CD4-positive, alpha-beta memory T cell (primary cell): ENCODE data around the gene MMP27. TPM values are rescaled to one million over a fixed set of nuclear protein-coding genes. Genes with fewer than 3 reads are reported as not detected.
A peak's percentile ranks its signal among the peaks of the same experiment; 100 is the strongest.

ENCODE experiments used
- CTCF ChIA-PET: fragments of 350-600 bp; sonication (Branson Sonifier 250); formaldehyde crosslinking; loops from one replicate; lab custom pipeline; 2021; ENCODE audit warnings: inconsistent platforms; ENCODE audit not compliant: partially characterized antibody; lab: Charles Lee
- POLR2A ChIA-PET: fragments of 350-600 bp; sonication (Branson Sonifier 250); formaldehyde crosslinking; loops from one replicate; lab custom pipeline; 2021; ENCODE audit not compliant: partially characterized antibody; lab: Charles Lee
- DNase-seq, 5 donors: peaks; one replicate each; pipeline versions ENCODE4 v3.0.0 to v3.0.0-alpha.2; 2020 to 2022; ENCODE audit warnings: mixed read lengths in 1 of 5
- H3K27ac ChIP-seq: one replicate; pipeline ENCODE4 v1.7.0; 2013; ENCODE audit warnings: low read depth, low read length
- H3K27me3 ChIP-seq: 2 replicates; pipeline ENCODE4 v1.7.0; 2013; ENCODE audit warnings: mild to moderate bottlenecking, low read length, moderate library complexity; ENCODE audit not compliant: insufficient read depth
- H3K36me3 ChIP-seq: 2 replicates; pipeline ENCODE4 v1.7.0; 2013; ENCODE audit warnings: mild to moderate bottlenecking, low read length, moderate library complexity; ENCODE audit not compliant: insufficient read depth
- H3K4me1 ChIP-seq: 2 replicates; pipeline ENCODE4 v1.7.0; 2013; ENCODE audit warnings: mild to moderate bottlenecking, low read length, moderate library complexity; ENCODE audit not compliant: insufficient read depth
- H3K4me3 ChIP-seq, 2 donors: one replicate each; pipeline ENCODE4 v1.7.0; 2013; ENCODE audit warnings: low read length in 2 of 2, mild to moderate bottlenecking in 1 of 2
- H3K9me3 ChIP-seq, 2 donors: one replicate each; pipeline ENCODE4 v1.7.0; 2013; ENCODE audit warnings: low read length in 2 of 2, control low read depth in 1 of 2; ENCODE audit not compliant: control insufficient read depth in 1 of 2
- H3K27ac Mint-ChIP-seq, 7 donors: one replicate each; pipeline ENCODE4 v1.8.0; 2020 to 2021; ENCODE audit warnings: mixed read lengths in 7 of 7, mild to moderate bottlenecking in 6 of 7, inconsistent platforms in 3 of 7, moderate library complexity in 3 of 7
- H3K27me3 Mint-ChIP-seq, 2 donors: one replicate each; pipeline ENCODE4 v1.8.0; 2020 to 2021; ENCODE audit warnings: mixed read lengths in 2 of 2
- H3K36me3 Mint-ChIP-seq, 2 donors: one replicate each; pipeline ENCODE4 v1.8.0; 2020 to 2021; ENCODE audit warnings: mixed read lengths in 2 of 2, inconsistent platforms in 1 of 2, mild to moderate bottlenecking in 1 of 2
- H3K4me1 Mint-ChIP-seq, 4 donors: one replicate each; pipeline ENCODE4 v1.8.0; 2020 to 2021; ENCODE audit warnings: mixed read lengths in 4 of 4, mild to moderate bottlenecking in 1 of 4
- H3K4me3 Mint-ChIP-seq, 8 donors: one replicate each; pipeline ENCODE4 v1.8.0; 2020 to 2021; ENCODE audit warnings: mixed read lengths in 8 of 8, mild to moderate bottlenecking in 7 of 8, moderate library complexity in 6 of 8, inconsistent platforms in 3 of 8
- H3K9me3 Mint-ChIP-seq, 8 donors: one replicate each; pipeline ENCODE4 v1.8.0; 2020 to 2021; ENCODE audit warnings: mixed read lengths in 8 of 8, mild to moderate bottlenecking in 5 of 8, inconsistent platforms in 3 of 8, moderate library complexity in 1 of 8
- intact Hi-C: fragments of 100-400 bp; cut with micrococcal nuclease; formaldehyde crosslinking; loops from one replicate; pipeline ENCODE4 v1.15.1; 2023
- polyA plus RNA-seq, 2 donors: library from polyadenylated mRNA; unstranded; fragments of 300-500 nt; fragmentation: Illumina TruSeq; gene quantifications; one replicate each; pipeline ENCODE4 v1.2.3, GENCODE V29; 2021
- total RNA-seq, 2 experiments: library from RNA; stranded (reverse); gene quantifications; one replicate each; pipeline ENCODE4 v1.2.3, GENCODE V29; 2021

MMP27 gene
- total and polyA plus RNA-seq, 4 experiments from 2014 or later, result not detected

DNA sequence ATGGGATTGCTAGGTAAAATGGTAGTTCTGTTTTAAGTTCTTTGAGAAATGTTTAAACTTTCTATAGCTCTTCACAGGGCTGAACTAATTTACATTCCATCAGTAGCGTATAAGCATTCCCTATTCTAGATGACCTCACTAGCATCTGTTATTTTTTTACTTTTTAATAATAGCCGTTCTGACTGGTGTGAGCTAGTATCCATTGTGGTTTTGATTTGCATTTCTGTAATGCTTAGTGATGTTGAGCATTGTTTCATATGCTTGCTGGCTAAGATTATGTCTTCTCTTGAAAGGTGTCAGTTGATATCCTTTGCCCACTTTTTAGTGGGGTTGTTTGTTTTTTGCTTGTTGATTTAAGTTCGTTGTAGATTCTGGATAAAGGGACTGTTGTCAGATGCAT, 35.9 kb downstream of the MMP27 start:
- Histone ChIP-seq H3K9me3 (no peaks in the 10 kb centered on the region), H3K4me1 (no peaks in the 10 kb centered on the region), H3K4me3 (no peak overlapping the region), H3K27ac (no peak overlapping the region), H3K36me3 (no peaks in the 10 kb centered on the region), H3K27me3 (no peaks in the 10 kb centered on the region)
- DNase-seq, result no peak
- ChIA-PET POLR2A (no interaction called here), CTCF (interaction anchor here (1.1 to 5.9 kb wide), 4 partner anchors 16 to 381 kb away, joined by 3 to 55 read pairs (median 4); no protein-coding TSS in a partner anchor)
- intact Hi-C loops, result no loop called here
- Mint-ChIP-seq H3K4me1 (no peaks in the 10 kb centered on the region), H3K27me3 (peaks cover 3 to 9% of the 10 kb centered on the region in 2 donors), H3K9me3 (no peaks in the 10 kb centered on the region), H3K36me3 (no peaks in the 10 kb centered on the region), H3K27ac (no peak overlapping the region), H3K4me3 (no peak overlapping the region)

GRCh38 chr11:102666331-102666957, 39.1 kb downstream of the MMP27 start:
- DNase-seq, result peak in 4 of 5 donors; percentile 30 to 37 (median 33)
- Mint-ChIP-seq H3K36me3 (no peaks in the 10 kb centered on the region), H3K27ac (no peak overlapping the region), H3K4me1 (no peaks in the 10 kb centered on the region), H3K4me3 (no peak overlapping the region), H3K9me3 (no peaks in the 10 kb centered on the region), H3K27me3 (peaks cover 1 to 12% of the 10 kb centered on the region in 2 donors)
- H3K27ac ChIP-seq, result no peak overlapping the region
- intact Hi-C loops, result loop anchor here (1.0 kb wide), 6 partner anchors 171 to 806 kb away; no protein-coding TSS in a partner anchor
- H3K9me3 ChIP-seq, result no peaks in the 10 kb centered on the region
- ChIA-PET CTCF (interaction anchor here (0.6 to 5.9 kb wide), 39 partner anchors 9 to 806 kb away, joined by 3 to 55 read pairs (median 5); no protein-coding TSS in a partner anchor), POLR2A (interaction anchor here (1.0 kb wide), 1 partner anchor 378 kb away, joined by 3 read pairs; no protein-coding TSS in a partner anchor)
- H3K27me3 ChIP-seq, result no peaks in the 10 kb centered on the region
- no peaks in the 10 kb centered on the region for H3K36me3 ChIP-seq
- H3K4me3 ChIP-seq, result no peak overlapping the region
- no peaks in the 10 kb centered on the region for H3K4me1 ChIP-seq

GRCh38 chr11:102664001-102664752, 41.4 kb downstream of the MMP27 start:
- Histone ChIP-seq H3K9me3 (no peaks in the 10 kb centered on the region), H3K4me3 (no peak overlapping the region), H3K4me1 (no peaks in the 10 kb centered on the region), H3K27me3 (no peaks in the 10 kb centered on the region), H3K36me3 (no peaks in the 10 kb centered on the region), H3K27ac (no peak overlapping the region)
- intact Hi-C loops, result no loop called here
- Mint-ChIP-seq H3K9me3 (no peaks in the 10 kb centered on the region), H3K4me1 (no peaks in the 10 kb centered on the region), H3K27me3 (peaks cover 6 to 14% of the 10 kb centered on the region in 2 donors), H3K27ac (no peak overlapping the region), H3K36me3 (no peaks in the 10 kb centered on the region), H3K4me3 (no peak overlapping the region)
- no peak for DNase-seq
- ChIA-PET CTCF (interaction anchor here (3.0 to 5.9 kb wide), 5 partner anchors 10 to 376 kb away, joined by 17 to 55 read pairs (median 27); no protein-coding TSS in a partner anchor), POLR2A (no interaction called here)

DNA sequence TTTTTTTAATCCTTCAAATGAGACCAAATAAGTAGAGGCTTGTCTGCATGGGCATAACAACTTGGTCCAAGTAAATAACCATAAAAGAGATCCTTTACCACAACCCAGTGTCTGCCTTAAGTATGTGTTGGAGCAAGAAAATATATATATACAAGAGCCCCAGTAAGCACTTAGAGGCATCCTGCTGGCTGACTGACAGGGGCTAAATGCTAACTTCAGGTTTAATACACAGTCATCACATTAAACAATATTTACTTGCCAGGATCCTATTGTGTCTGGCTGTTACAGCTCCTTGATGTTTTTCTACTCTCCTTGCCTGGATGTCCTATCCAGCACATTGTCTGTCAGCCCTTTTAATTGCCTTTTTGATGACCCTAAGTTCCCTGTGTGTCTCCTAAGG, 43.0 kb downstream of the MMP27 start:
- Mint-ChIP-seq H3K4me3 (no peak overlapping the region), H3K27ac (no peak overlapping the region), H3K4me1 (no peaks in the 10 kb centered on the region), H3K36me3 (no peaks in the 10 kb centered on the region), H3K27me3 (peaks cover 11 to 19% of the 10 kb centered on the region in 2 donors), H3K9me3 (no peaks in the 10 kb centered on the region)
- no peak for DNase-seq
- intact Hi-C loops, result no loop called here
- POLR2A ChIA-PET, result no interaction called here
- Histone ChIP-seq H3K9me3 (no peaks in the 10 kb centered on the region), H3K27ac (no peak overlapping the region), H3K4me1 (no peaks in the 10 kb centered on the region), H3K36me3 (no peaks in the 10 kb centered on the region), H3K27me3 (no peaks in the 10 kb centered on the region), H3K4me3 (no peak overlapping the region)
- CTCF ChIA-PET, result no interaction called here

GRCh38 chr11:102661040-102661439, 44.5 kb downstream of the MMP27 start:
- Mint-ChIP-seq H3K36me3 (no peaks in the 10 kb centered on the region), H3K4me1 (no peaks in the 10 kb centered on the region), H3K27me3 (peaks cover 11 to 21% of the 10 kb centered on the region in 2 donors), H3K9me3 (peaks cover 0 to under 1% (median 0%) of the 10 kb centered on the region in 8 donors), H3K27ac (no peak overlapping the region), H3K4me3 (no peak overlapping the region)
- ChIA-PET CTCF (no interaction called here), POLR2A (no interaction called here)
- H3K4me1 ChIP-seq, result no peaks in the 10 kb centered on the region
- H3K27ac ChIP-seq, result no peak overlapping the region
- no peak for DNase-seq
- no peaks in the 10 kb centered on the region for H3K36me3 ChIP-seq
- no peak overlapping the region for H3K4me3 ChIP-seq
- intact Hi-C loops, result no loop called here
- no peaks in the 10 kb centered on the region for H3K27me3 ChIP-seq
- no peaks in the 10 kb centered on the region for H3K9me3 ChIP-seq

GRCh38 chr11:102656528-102656927, 49.0 kb downstream of the MMP27 start:
- Histone ChIP-seq H3K27me3 (no peaks in the 10 kb centered on the region), H3K36me3 (no peaks in the 10 kb centered on the region), H3K9me3 (no peaks in the 10 kb centered on the region), H3K4me1 (no peaks in the 10 kb centered on the region), H3K4me3 (no peak overlapping the region), H3K27ac (no peak overlapping the region)
- Mint-ChIP-seq H3K27me3 (peaks cover 12 to 14% of the 10 kb centered on the region in 2 donors), H3K4me1 (no peaks in the 10 kb centered on the region), H3K9me3 (peaks cover 0 to 9% (median 2%) of the 10 kb centered on the region in 8 donors), H3K4me3 (no peak overlapping the region), H3K27ac (no peak overlapping the region), H3K36me3 (no peaks in the 10 kb centered on the region)
- intact Hi-C loops, result no loop called here
- no peak for DNase-seq
- POLR2A ChIA-PET, result no interaction called here
- CTCF ChIA-PET, result interaction anchor here (2.9 kb wide), 1 partner anchor 9 kb away, joined by 17 read pairs; no protein-coding TSS in a partner anchor

GRCh38 chr11:102655547-102655946, 50.0 kb downstream of the MMP27 start:
- H3K4me1 ChIP-seq, result no peaks in the 10 kb centered on the region
- H3K27me3 ChIP-seq, result no peaks in the 10 kb centered on the region
- no peaks in the 10 kb centered on the region for H3K36me3 ChIP-seq
- ChIA-PET POLR2A (no interaction called here), CTCF (interaction anchor here (1.0 to 2.5 kb wide), 2 partner anchors 10 kb away, joined by 3 to 17 read pairs; no protein-coding TSS in a partner anchor)
- Mint-ChIP-seq H3K9me3 (peaks cover 0 to 9% (median 2%) of the 10 kb centered on the region in 8 donors), H3K36me3 (no peaks in the 10 kb centered on the region), H3K4me3 (no peak overlapping the region), H3K27ac (no peak overlapping the region), H3K4me1 (no peaks in the 10 kb centered on the region), H3K27me3 (peaks cover 12% of the 10 kb centered on the region in 2 donors)
- intact Hi-C loops, result no loop called here
- no peak overlapping the region for H3K4me3 ChIP-seq
- DNase-seq, result no peak
- H3K9me3 ChIP-seq, result no peaks in the 10 kb centered on the region
- H3K27ac ChIP-seq, result no peak overlapping the region
